NB4 (cell line): ENCODE measurements around the gene ZNF638.

ENCODE experiments used
- DNase-seq: peaks from one replicate; pipeline ENCODE4 v3.0.0; 2010; ENCODE audit warnings: low read depth
- H3K4me3 ChIP-seq: one replicate; pipeline ENCODE4 v1.5.1; 2011; ENCODE audit warnings: mild to moderate bottlenecking, low read depth, low read length, moderate library complexity
- MYC ChIP-seq: IDR thresholded peaks from 2 replicates; pipeline ENCODE4 v1.6.1; 2011; ENCODE audit warnings: low read depth, low read length
- POLR2A ChIP-seq: IDR thresholded peaks from 2 replicates; pipeline ENCODE4 v1.6.1; 2011; ENCODE audit warnings: mild to moderate bottlenecking; ENCODE audit not compliant: insufficient read length; ENCODE audit errors: extremely low read depth
- TF ChIP-seq, protein P1 (sequence below): IDR thresholded peaks from 2 replicates; pipeline ENCODE4 v1.6.1; 2011; ENCODE audit warnings: low read depth, low read length
- TF ChIP-seq, protein P2 (sequence below): IDR thresholded peaks from one replicate; pipeline ENCODE4 v1.5.1; 2012; ENCODE audit warnings: low read depth, low read length

The ZNF638 gene

DNA sequence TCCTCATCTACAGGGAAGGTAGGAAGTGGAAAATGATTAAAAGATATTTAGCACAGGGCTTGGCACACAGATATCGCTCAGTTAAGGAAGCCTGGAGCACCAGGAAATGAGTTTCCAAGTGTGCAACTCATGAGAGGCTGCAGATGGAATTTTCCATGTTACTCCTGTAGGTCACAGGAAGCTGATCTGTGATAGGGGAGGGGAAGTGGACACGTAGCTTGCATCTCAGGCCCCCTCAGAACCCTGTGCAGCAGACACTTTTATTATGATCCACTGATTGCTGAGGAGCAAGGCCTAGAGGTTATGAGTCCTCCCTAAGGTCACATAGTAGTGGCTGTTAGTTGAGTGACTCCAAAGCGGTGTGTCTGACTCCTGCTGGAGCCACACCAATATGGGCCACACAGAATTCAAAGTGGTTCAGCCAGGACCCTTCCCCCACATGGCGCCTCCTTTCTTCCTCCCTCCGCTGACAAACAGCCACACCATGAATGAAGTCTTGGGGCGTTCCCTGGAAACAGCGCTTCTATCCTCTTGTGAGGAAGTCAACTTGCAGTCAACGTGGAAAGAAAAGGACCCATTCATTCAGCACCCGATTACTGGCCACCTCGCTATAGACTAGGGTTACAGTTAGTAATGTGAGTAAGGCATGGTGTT lies 143.3 kb downstream of the ZNF638 start:
- no peak overlapping the region for H3K4me3 ChIP-seq
- TF ChIP-seq, protein P1, sequence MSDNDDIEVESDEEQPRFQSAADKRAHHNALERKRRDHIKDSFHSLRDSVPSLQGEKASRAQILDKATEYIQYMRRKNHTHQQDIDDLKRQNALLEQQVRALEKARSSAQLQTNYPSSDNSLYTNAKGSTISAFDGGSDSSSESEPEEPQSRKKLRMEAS: no peak
- TF ChIP-seq MYC (no peak), POLR2A (no peak)
- TF ChIP-seq, protein P2, sequence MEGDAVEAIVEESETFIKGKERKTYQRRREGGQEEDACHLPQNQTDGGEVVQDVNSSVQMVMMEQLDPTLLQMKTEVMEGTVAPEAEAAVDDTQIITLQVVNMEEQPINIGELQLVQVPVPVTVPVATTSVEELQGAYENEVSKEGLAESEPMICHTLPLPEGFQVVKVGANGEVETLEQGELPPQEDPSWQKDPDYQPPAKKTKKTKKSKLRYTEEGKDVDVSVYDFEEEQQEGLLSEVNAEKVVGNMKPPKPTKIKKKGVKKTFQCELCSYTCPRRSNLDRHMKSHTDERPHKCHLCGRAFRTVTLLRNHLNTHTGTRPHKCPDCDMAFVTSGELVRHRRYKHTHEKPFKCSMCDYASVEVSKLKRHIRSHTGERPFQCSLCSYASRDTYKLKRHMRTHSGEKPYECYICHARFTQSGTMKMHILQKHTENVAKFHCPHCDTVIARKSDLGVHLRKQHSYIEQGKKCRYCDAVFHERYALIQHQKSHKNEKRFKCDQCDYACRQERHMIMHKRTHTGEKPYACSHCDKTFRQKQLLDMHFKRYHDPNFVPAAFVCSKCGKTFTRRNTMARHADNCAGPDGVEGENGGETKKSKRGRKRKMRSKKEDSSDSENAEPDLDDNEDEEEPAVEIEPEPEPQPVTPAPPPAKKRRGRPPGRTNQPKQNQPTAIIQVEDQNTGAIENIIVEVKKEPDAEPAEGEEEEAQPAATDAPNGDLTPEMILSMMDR: no peak
- DNase-seq: no peak

DNA sequence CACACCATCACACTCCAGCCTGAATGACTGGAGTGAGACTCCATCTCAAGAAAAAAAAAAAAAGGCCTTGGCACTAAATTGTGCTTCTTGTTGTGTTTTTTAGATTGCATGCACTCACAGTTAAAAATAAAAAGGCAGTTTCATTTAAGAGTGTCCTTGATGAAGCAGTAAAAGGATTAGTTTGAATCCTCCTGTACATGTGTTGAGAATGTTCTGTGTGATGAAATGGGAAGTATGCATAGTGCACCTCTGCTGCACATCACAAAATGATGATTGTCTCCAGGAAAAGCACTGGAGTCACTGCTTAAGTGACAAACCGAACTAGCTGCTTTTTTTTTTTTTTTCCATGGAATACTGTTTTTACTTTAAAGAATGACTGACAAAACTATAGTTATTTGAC lies 144.9 kb downstream of the ZNF638 start:
- TF ChIP-seq POLR2A (no peak), MYC (no peak)
- H3K4me3 ChIP-seq: no peak overlapping the region

DNA sequence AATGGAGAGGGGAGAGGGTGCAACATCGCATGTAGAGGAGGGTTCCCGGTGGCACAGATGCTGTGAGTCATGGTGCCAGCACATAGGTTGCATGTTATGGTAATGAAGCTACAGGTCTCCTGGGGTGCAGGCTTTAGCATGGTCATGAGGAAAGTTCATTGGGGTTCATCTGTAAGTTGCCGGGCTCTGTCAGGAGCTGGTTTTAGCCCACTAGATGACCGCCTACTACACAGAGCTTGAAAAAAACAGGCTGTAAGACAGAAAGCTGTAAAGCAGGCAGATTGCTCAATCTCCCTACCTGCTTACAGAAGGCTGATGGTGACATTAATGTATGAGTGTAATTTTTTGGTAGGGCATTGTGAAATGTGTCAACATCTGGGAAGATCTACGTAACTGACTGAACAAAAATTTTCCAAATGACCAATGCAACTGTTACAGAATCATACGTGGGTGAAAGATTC lies 145.7 kb downstream of the ZNF638 start:
- TF ChIP-seq, protein P2: no peak
- TF ChIP-seq, protein P1: no peak
- TF ChIP-seq MYC: no peak
- no peak overlapping the region for H3K4me3 ChIP-seq
- DNase-seq: peak; percentile 53

More for the DNA sequence above, 144.9 kb downstream of the ZNF638 start:
- DNase-seq: no peak

DNA sequence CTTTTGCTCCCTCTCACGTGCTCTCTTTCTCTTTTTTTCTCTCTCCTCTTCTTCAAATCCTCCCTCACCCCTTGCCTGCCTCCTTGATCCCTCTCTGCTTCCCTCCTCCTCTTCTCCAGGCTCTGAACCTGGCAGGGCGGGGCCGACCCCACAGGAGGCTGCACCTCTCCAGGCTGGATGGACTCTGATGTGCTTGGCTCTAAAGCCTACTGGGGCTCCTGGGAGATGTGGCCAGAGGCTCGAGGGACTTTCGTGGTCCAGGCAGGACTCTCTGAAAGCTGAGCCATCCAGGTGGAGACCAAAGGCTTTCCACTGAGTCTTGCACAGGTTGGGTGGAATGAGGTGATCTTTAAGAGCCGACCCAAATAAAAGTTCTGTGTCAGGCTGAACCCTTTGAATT lies 147.2 kb downstream of the ZNF638 start:
- H3K4me3 ChIP-seq: no peak overlapping the region
- DNase-seq: no peak
- TF ChIP-seq POLR2A: no peak
- TF ChIP-seq, protein P1: no peak

DNA sequence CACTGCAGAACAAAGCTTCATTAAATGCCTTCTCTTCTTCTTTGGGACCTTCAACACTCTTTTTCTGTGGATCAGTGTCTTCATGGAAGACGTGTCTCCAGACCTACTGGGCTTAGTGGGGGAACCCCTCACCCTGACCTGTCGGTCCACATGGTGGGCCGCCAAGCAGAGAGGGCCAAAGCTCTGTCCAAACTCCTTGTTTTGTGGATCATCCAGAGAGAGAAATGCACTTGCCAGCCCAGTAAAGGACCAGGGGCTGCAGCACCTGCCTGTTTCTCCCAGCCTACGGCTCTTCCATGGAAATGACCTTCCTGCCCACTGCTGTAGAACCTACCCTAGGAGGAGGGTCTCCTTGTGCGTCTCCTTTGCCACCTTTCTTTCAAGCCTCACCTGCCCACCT lies 147.7 kb downstream of the ZNF638 start:
- TF ChIP-seq MYC (no peak), POLR2A (no peak)
- TF ChIP-seq, protein P1: no peak
- TF ChIP-seq, protein P2: no peak
- H3K4me3 ChIP-seq: no peak overlapping the region
- DNase-seq: no peak

DNA sequence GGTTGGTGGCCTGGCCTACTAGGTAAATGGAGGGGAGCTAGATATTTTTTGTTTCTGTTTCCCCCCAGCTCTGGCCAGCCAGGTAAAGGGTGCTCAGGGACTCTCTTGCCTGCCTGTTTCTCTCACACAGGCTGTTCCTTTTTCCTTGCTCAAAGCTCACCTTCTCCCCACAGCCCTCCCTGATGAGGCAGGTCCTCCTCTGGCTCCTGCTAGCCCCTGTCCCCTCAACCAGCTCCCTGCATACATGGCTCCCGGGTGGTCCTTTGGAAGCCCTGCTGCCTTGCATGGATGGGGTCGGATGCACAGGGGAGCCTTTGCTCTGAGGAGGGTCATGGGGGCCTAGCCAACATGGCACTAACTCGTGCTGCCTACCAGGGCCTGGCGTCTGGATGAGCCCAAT lies 149.5 kb downstream of the ZNF638 start:
- H3K4me3 ChIP-seq: no peak overlapping the region
- no peak for DNase-seq

More for the DNA sequence above, 149.5 kb downstream of the ZNF638 start:
- TF ChIP-seq, protein P2: no peak
- TF ChIP-seq MYC (no peak), POLR2A (no peak)
- TF ChIP-seq, protein P1: no peak
